ENCODE data around the gene CFAP61. TPM values are rescaled to one million over a fixed set of nuclear protein-coding genes. Genes with fewer than 3 reads are reported as not detected.

CFAP61 gene
- total RNA-seq, 2 donors from 2014 or later: 0.27 TPM; not detected in 1

GRCh38 chr20:20399531-20400500 lies 347.5 kb downstream of the CFAP61 start:
- no peaks in the 10 kb centered on the region for H3K4me1 ChIP-seq (ENCODE audit: control insufficient read depth in 1 of 2, low read depth in 2 of 2)
- H3K36me3 ChIP-seq: peaks cover 4% of the 10 kb centered on the region
- TF ChIP-seq CTCF (IDR thresholded peaks at IDR 0.05): no peak
- H3K27me3 ChIP-seq (replicated peaks; ENCODE audit: insufficient read depth): no peaks in the 10 kb centered on the region
- ATAC-seq (ENCODE audit: insufficient number of reproducible peaks, low FRiP score, low read depth) (no peak), DNase-seq (ENCODE audit: low spot score) (no peak)
- H3K9me3 ChIP-seq: no peaks in the 10 kb centered on the region
- no peak overlapping the region for H3K4me3 ChIP-seq
- H3K27ac ChIP-seq: no peak overlapping the region

DNA sequence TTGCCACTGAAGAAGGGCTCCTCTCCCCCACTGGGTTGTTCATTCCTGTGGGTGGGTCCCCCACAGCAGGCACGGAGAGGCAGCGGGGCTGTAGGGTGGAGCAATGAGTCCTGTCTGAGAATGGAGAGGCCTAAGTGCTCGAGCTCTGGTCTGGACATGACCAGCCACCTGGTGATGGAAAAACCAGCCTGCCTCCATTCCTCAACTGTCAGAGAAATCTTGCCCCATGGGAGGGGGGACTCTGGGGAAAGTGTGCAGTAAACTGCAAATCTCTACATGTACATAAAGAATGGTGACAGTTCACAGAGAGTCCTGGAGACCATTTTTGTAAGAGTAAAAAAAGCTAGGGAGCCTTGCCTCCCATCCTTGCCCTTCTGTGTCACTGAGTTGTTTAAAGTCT lies 349.7 kb downstream of the CFAP61 start:
- H3K36me3 ChIP-seq: peaks cover 4% of the 10 kb centered on the region
- DNase-seq (ENCODE audit: low spot score): no peak
- no peak for ATAC-seq (ENCODE audit: insufficient number of reproducible peaks, low FRiP score, low read depth)

GRCh38 chr20:20404633-20405032 lies 352.3 kb downstream of the CFAP61 start:
- no peak overlapping the region for H3K27ac ChIP-seq
- ATAC-seq (ENCODE audit: insufficient number of reproducible peaks, low FRiP score, low read depth) (no peak), DNase-seq (ENCODE audit: low spot score) (no peak)
- no peak for TF ChIP-seq CTCF (IDR thresholded peaks at IDR 0.05)
- no peaks in the 10 kb centered on the region for H3K27me3 ChIP-seq (replicated peaks; ENCODE audit: insufficient read depth)
- no peak overlapping the region for H3K4me3 ChIP-seq
- peaks cover 4% of the 10 kb centered on the region for H3K36me3 ChIP-seq
- no peaks in the 10 kb centered on the region for H3K9me3 ChIP-seq
- H3K4me1 ChIP-seq (ENCODE audit: control insufficient read depth in 1 of 2, low read depth in 2 of 2): no peaks in the 10 kb centered on the region

More for the DNA sequence above, 349.7 kb downstream of the CFAP61 start:
- Histone ChIP-seq H3K4me3 (no peak overlapping the region), H3K27ac (no peak overlapping the region), H3K27me3 (replicated peaks; ENCODE audit: insufficient read depth) (no peaks in the 10 kb centered on the region), H3K9me3 (no peaks in the 10 kb centered on the region), H3K4me1 (ENCODE audit: control insufficient read depth in 1 of 2, low read depth in 2 of 2) (no peaks in the 10 kb centered on the region)
- no peak for TF ChIP-seq CTCF (IDR thresholded peaks at IDR 0.05)

- H3K27me3 ChIP-seq (replicated peaks; ENCODE audit: insufficient read depth): no peaks in the 10 kb centered on the region
- TF ChIP-seq CTCF (IDR thresholded peaks at IDR 0.05): no peak
- no peak overlapping the region for H3K27ac ChIP-seq
- H3K4me1 ChIP-seq (ENCODE audit: control insufficient read depth in 1 of 2, low read depth in 2 of 2): no peaks in the 10 kb centered on the region
- H3K36me3 ChIP-seq: peaks cover 4% of the 10 kb centered on the region
- H3K9me3 ChIP-seq: no peaks in the 10 kb centered on the region
- no peak for ATAC-seq (ENCODE audit: insufficient number of reproducible peaks, low FRiP score, low read depth)
- no peak overlapping the region for H3K4me3 ChIP-seq
- DNase-seq (ENCODE audit: low spot score): no peak
Measured at GRCh38 chr20:20405623-20406022, 353.3 kb downstream of the CFAP61 start.

GRCh38 chr20:20406306-20406705 lies 354.0 kb downstream of the CFAP61 start:
- DNase-seq (ENCODE audit: low spot score) (no peak), ATAC-seq (ENCODE audit: insufficient number of reproducible peaks, low FRiP score, low read depth) (no peak)
- Histone ChIP-seq H3K27me3 (replicated peaks; ENCODE audit: insufficient read depth) (no peaks in the 10 kb centered on the region), H3K9me3 (no peaks in the 10 kb centered on the region), H3K36me3 (peaks cover 4% of the 10 kb centered on the region), H3K4me3 (no peak overlapping the region), H3K4me1 (ENCODE audit: control insufficient read depth in 1 of 2, low read depth in 2 of 2) (no peaks in the 10 kb centered on the region), H3K27ac (no peak overlapping the region)
- no peak for TF ChIP-seq CTCF (IDR thresholded peaks at IDR 0.05)
